PFSK-1 (cell line): ENCODE results near the gene LY6G6C.

Experiments used
- POLR2AphosphoS5 ChIP-seq: IDR thresholded peaks from 2 replicates; pipeline ENCODE4 v1.6.1; 2012; ENCODE audit warnings: low read depth, mild to moderate bottlenecking, control low read depth, low read length, moderate library complexity
- REST ChIP-seq, 2 experiments: IDR thresholded peaks; 2 replicates each; pipeline versions ENCODE4 v1.6.1 to v1.8.0; 2011 to 2012; ENCODE audit warnings: low read depth in 2 of 2, low read length in 2 of 2, control low read depth in 1 of 2, inconsistent platforms in 1 of 2, mild to moderate bottlenecking in 1 of 2, moderate library complexity in 1 of 2; ENCODE audit not compliant: insufficient read depth in 1 of 2

- TF ChIP-seq REST (IDR thresholded peaks at IDR 0.05; ENCODE audit: insufficient read depth in 1 of 2, low read depth in 2 of 2, low read length in 2 of 2) = no peak
- TF ChIP-seq POLR2AphosphoS5 = 0 out of 2 replicates have a peak, but pooled peaks have one; percentile 7
These were observed 27.9 kb upstream of the LY6G6C start for GRCh38 chr6:31749301-31750036.
